ENCODE results near the gene GCGR. TPM values are rescaled to one million over a fixed set of nuclear protein-coding genes. Genes with fewer than 3 reads are reported as not detected.

GCGR gene
- total and polyA plus RNA-seq, 2 of the 13 experiments (the other 11 are each of a cell fraction or from before 2014, with no cell fraction given): 0.04 to 0.13 TPM

DNA sequence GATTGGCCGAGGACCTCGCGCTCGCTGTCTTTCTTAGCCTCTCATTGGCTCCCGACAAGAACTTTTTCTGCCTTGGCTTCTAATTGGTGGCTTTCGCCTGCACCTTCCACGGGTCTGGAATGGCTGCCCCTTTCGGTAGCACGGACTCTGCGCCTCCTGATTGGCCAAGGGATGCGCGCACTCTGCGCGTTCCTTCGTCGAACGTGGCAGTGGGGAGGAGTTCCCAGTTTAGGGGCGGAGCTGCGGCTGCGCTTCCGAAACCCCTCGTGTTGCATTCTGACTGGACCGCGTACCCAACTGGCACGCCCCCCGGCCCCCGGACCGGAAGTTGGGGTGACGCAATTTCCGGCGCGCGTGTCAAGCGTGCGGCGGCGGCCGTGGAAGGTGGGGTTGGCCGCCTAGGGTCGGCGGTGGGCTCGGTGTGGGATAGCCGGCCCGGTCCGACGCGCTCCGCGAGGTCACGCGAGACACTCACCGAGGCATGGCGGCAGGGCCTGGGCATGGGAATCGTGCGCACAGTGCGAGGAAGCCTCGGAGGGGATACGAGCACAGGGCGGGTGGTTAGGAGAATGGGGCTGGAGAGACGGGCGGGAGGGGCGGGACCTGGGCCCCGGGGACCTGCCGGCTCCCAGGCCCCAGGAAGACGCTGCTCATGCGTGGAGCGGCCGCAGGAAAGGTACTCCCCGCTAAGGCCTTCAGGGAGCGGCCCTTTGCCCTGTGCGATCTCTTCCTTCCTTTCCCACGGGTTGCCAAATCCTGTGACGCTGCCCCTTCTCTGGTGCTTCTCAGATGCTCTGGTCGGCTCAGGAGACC, 57.0 kb downstream of the GCGR start (continued):
- TF ChIP-seq TFDP1 (CRISPR knock-in tag; IDR thresholded peaks at IDR 0.05; ENCODE audit: borderline replicate concordance): peak; percentile 65
- peak; percentile 95 for TF ChIP-seq MXD4 (CRISPR knock-in tag; IDR thresholded peaks at IDR 0.05)
- TF ChIP-seq BATF2 (CRISPR knock-in tag; IDR thresholded peaks at IDR 0.05): peak; percentile 93
- peak; percentile 94 for TF ChIP-seq ZNF747 (CRISPR knock-in tag; IDR thresholded peaks at IDR 0.05; ENCODE audit: borderline replicate concordance)
- peak; percentile 71; the same call in 1 of the 2 replicates for TF ChIP-seq MEIS1 (CRISPR knock-in tag; IDR thresholded peaks at IDR 0.05; ENCODE audit: borderline replicate concordance)
- no peak for TF ChIP-seq ZNF512 (CRISPR knock-in tag; IDR thresholded peaks at IDR 0.05)
- TF ChIP-seq, protein P1, sequence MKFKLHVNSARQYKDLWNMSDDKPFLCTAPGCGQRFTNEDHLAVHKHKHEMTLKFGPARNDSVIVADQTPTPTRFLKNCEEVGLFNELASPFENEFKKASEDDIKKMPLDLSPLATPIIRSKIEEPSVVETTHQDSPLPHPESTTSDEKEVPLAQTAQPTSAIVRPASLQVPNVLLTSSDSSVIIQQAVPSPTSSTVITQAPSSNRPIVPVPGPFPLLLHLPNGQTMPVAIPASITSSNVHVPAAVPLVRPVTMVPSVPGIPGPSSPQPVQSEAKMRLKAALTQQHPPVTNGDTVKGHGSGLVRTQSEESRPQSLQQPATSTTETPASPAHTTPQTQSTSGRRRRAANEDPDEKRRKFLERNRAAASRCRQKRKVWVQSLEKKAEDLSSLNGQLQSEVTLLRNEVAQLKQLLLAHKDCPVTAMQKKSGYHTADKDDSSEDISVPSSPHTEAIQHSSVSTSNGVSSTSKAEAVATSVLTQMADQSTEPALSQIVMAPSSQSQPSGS (CRISPR knock-in tag; IDR thresholded peaks at IDR 0.05): peak; percentile 99
- no peak; the same call in none of the 2 replicates for TF ChIP-seq ZNF431 (CRISPR knock-in tag; IDR thresholded peaks at IDR 0.05; ENCODE audit: borderline replicate concordance, low read depth)
- peak; percentile 88; the same call in 1 of the 2 replicates for TF ChIP-seq MIER3 (CRISPR knock-in tag; IDR thresholded peaks at IDR 0.05; ENCODE audit: borderline replicate concordance)
- TF ChIP-seq ZNF101 (CRISPR knock-in tag; IDR thresholded peaks at IDR 0.05; ENCODE audit: borderline replicate concordance, low read depth): no peak
- peak; percentile 95 for TF ChIP-seq NFYB (CRISPR knock-in tag; IDR thresholded peaks at IDR 0.05)
- TF ChIP-seq KLF15 (CRISPR knock-in tag; IDR thresholded peaks at IDR 0.05; ENCODE audit: borderline replicate concordance): peak; percentile 89; the same call in 1 of the 2 replicates
- TF ChIP-seq, protein P2, sequence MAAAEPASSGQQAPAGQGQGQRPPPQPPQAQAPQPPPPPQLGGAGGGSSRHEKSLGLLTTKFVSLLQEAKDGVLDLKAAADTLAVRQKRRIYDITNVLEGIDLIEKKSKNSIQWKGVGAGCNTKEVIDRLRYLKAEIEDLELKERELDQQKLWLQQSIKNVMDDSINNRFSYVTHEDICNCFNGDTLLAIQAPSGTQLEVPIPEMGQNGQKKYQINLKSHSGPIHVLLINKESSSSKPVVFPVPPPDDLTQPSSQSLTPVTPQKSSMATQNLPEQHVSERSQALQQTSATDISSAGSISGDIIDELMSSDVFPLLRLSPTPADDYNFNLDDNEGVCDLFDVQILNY (CRISPR knock-in tag; conservative IDR thresholded peaks at IDR 0.05): peak; percentile 52; the same call in 1 of the 2 replicates
- TF ChIP-seq FOSL2 (CRISPR knock-in tag; IDR thresholded peaks at IDR 0.05): peak; percentile 83
- TF ChIP-seq RAD21 (CRISPR knock-in tag; IDR thresholded peaks at IDR 0.05): no peak; the same call in 1 of the 2 replicates
- peak; percentile 95 for TF ChIP-seq SALL1 (CRISPR knock-in tag; IDR thresholded peaks at IDR 0.05)
- 0 out of 2 replicates have a peak, but pooled peaks have one; percentile 15 for TF ChIP-seq ZNF839 (CRISPR knock-in tag; IDR thresholded peaks at IDR 0.05; ENCODE audit: borderline replicate concordance)
- peak; percentile 83 for TF ChIP-seq WIZ (CRISPR knock-in tag; IDR thresholded peaks at IDR 0.05)
- TF ChIP-seq CREM (IDR thresholded peaks at IDR 0.05): peak; percentile 95
- peak; percentile 69 for TF ChIP-seq CREM (CRISPR knock-in tag; IDR thresholded peaks at IDR 0.05)
- peak; percentile 83; the same call in 1 of the 2 replicates for TF ChIP-seq EEA1 (CRISPR knock-in tag; IDR thresholded peaks at IDR 0.05; ENCODE audit: borderline replicate concordance)
- TF ChIP-seq KMT2B (CRISPR knock-in tag; IDR thresholded peaks at IDR 0.05): peak; percentile 87
- TF ChIP-seq HOXA9 (CRISPR knock-in tag; IDR thresholded peaks at IDR 0.05; ENCODE audit: borderline replicate concordance): no peak
- TF ChIP-seq SNRNP70 (IDR thresholded peaks at IDR 0.05; ENCODE audit: low read depth, low read length): no peak

Data from HepG2 (cell line).